CD4-positive, alpha-beta T cell (primary cell): ENCODE measurements around the gene RBM34. TPM values are rescaled to one million over a fixed set of nuclear protein-coding genes. Genes with fewer than 3 reads are reported as not detected.

Source experiments
- ATAC-seq: fragments of 200-7000 bp; cut with Tn5 transposase; one replicate; pipeline ENCODE4 v1.10.0; 2022; ENCODE audit warnings: mild to moderate bottlenecking; ENCODE audit not compliant: poor library complexity
- CTCF ChIA-PET: fragments of 350-600 bp; sonication (Branson Sonifier 250); formaldehyde crosslinking; loops from one replicate; lab custom pipeline; 2021; ENCODE audit warnings: antibody characterized with exemption, inconsistent platforms; lab: Charles Lee
- POLR2A ChIA-PET: fragments of 350-600 bp; sonication (Branson Sonifier 250); formaldehyde crosslinking; loops from one replicate; lab custom pipeline; 2021; ENCODE audit warnings: antibody characterized with exemption, inconsistent platforms; lab: Charles Lee
- DNase-seq, 14 experiments: peaks; one replicate each; pipeline ENCODE4 v3.0.0-alpha.2; 2013 to 2020; ENCODE audit warnings: mixed read lengths in 2 of 14
- H3K27ac ChIP-seq, 2 donors: one replicate each; pipeline versions ENCODE4 v1.5.1 to v1.7.0; 2013; ENCODE audit warnings: low read length in 2 of 2, low read depth in 1 of 2, mild to moderate bottlenecking in 1 of 2
- H3K27me3 ChIP-seq, 2 experiments: 1 replicate in 1 of 2; 2 replicates in 1 of 2; pipeline versions ENCODE4 v1.6.1 to v1.7.0; 2013; ENCODE audit warnings: low read length in 2 of 2, control low read depth in 1 of 2, mild to moderate bottlenecking in 1 of 2, moderate library complexity in 1 of 2; ENCODE audit not compliant: insufficient read depth in 2 of 2, control insufficient read depth in 1 of 2
- H3K36me3 ChIP-seq: one replicate; pipeline ENCODE4 v1.6.1; 2013; ENCODE audit warnings: low read length, control low read depth; ENCODE audit not compliant: insufficient read depth
- H3K4me1 ChIP-seq: one replicate; pipeline ENCODE4 v1.6.1; 2013; ENCODE audit warnings: low read length, control low read depth; ENCODE audit not compliant: insufficient read depth
- H3K4me3 ChIP-seq: one replicate; pipeline ENCODE4 v1.5.1; 2013; ENCODE audit warnings: mild to moderate bottlenecking, low read length, moderate library complexity
- H3K9me3 ChIP-seq, 2 experiments: 1 replicate in 1 of 2; 2 replicates in 1 of 2; pipeline versions ENCODE4 v1.6.1 to v1.7.0; 2013; ENCODE audit warnings: low read length in 2 of 2, mild to moderate bottlenecking in 2 of 2, control low read depth in 1 of 2, moderate library complexity in 1 of 2; ENCODE audit not compliant: control insufficient read depth in 1 of 2, insufficient read depth in 1 of 2
- H3K27ac Mint-ChIP-seq: one replicate; pipeline ENCODE4 v1.8.0; 2020; ENCODE audit warnings: mixed read lengths
- H3K27me3 Mint-ChIP-seq: one replicate; pipeline ENCODE4 v1.8.0; 2021; ENCODE audit warnings: mixed read lengths
- H3K36me3 Mint-ChIP-seq: one replicate; pipeline ENCODE4 v1.8.0; 2021; ENCODE audit warnings: low read depth, mixed read lengths
- H3K4me1 Mint-ChIP-seq: one replicate; pipeline ENCODE4 v1.8.0; 2021; ENCODE audit warnings: low read depth, mixed read lengths
- H3K4me3 Mint-ChIP-seq: one replicate; pipeline ENCODE4 v1.8.0; 2020; ENCODE audit warnings: mild to moderate bottlenecking, mixed read lengths
- H3K9me3 Mint-ChIP-seq: one replicate; pipeline ENCODE4 v1.8.0; 2020; ENCODE audit warnings: mixed read lengths
- intact Hi-C, 2 experiments: fragments of 100-400 bp; cut with DNase I in 1 of 2; cut with micrococcal nuclease in 1 of 2; formaldehyde crosslinking; loops; one replicate each; pipeline versions ENCODE4 v1.15.1 to v1.9.0; 2023 to 2025; cut with DNase I, micrococcal nuclease
- total RNA-seq, 174 experiments: library from RNA in 2 of 174; stranded (reverse) in 2 of 174; gene quantifications; one replicate each; pipeline ENCODE4 v1.2.3 and lab custom pipeline; 2021 to 2026
- TF ChIP-seq, protein P1 (sequence below): fragments of 200-600 bp; IDR thresholded peaks from one replicate; pipeline ENCODE4 v1.8.0; 2022; ENCODE audit warnings: antibody characterized with exemption, mild to moderate bottlenecking

Gene RBM34
- total RNA-seq, 2 experiments from 2014 or later: 195 to 218 TPM

DNA sequence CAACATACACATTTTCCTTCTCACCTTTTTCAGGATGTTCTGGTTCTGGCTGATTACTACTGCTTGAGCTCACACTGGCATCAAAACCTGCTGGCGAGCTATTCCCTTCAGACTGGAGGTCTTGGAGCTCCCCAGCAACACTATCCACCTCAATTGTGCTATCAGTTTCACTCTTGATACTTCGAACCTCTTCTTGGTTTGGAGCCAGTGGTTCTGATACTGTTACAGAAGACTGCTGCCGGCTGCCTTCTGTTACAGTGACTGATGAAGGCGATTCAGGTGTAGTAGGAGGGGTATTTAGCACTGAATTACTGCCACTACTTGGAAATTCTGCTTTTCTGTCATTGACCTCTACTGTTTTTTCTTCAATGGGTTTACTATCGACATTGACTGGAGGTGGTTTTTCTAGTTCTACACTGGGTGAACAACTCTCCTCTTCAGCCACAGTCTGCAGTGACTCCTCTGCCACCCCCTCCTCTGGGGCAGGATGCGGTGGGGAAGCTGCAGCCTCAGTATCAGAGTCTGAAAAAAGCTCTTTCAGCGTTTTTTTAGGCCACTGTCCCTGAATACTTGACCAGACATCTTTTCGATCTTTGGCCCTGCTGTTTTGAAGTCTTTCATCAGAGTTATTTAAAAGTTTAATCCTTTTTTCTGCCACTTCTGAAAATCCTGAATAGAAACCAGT, 20.7 kb upstream of the RBM34 start:
- Histone ChIP-seq H3K4me3 (no peak overlapping the region), H3K4me1 (no peaks in the 10 kb centered on the region), H3K27ac (no peak overlapping the region), H3K36me3 (peaks cover 53% of the 10 kb centered on the region), H3K9me3 (no peaks in the 10 kb centered on the region), H3K27me3 (no peaks in the 10 kb centered on the region)
- Mint-ChIP-seq H3K4me1 (peaks cover 13% of the 10 kb centered on the region), H3K4me3 (no peak overlapping the region), H3K27ac (peak overlapping the region; percentile 42), H3K27me3 (no peaks in the 10 kb centered on the region), H3K9me3 (no peaks in the 10 kb centered on the region), H3K36me3 (peaks cover 85% of the 10 kb centered on the region)
- TF ChIP-seq, protein P1, sequence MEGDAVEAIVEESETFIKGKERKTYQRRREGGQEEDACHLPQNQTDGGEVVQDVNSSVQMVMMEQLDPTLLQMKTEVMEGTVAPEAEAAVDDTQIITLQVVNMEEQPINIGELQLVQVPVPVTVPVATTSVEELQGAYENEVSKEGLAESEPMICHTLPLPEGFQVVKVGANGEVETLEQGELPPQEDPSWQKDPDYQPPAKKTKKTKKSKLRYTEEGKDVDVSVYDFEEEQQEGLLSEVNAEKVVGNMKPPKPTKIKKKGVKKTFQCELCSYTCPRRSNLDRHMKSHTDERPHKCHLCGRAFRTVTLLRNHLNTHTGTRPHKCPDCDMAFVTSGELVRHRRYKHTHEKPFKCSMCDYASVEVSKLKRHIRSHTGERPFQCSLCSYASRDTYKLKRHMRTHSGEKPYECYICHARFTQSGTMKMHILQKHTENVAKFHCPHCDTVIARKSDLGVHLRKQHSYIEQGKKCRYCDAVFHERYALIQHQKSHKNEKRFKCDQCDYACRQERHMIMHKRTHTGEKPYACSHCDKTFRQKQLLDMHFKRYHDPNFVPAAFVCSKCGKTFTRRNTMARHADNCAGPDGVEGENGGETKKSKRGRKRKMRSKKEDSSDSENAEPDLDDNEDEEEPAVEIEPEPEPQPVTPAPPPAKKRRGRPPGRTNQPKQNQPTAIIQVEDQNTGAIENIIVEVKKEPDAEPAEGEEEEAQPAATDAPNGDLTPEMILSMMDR: no peak
- ChIA-PET POLR2A (no interaction called here), CTCF (no interaction called here)
- intact Hi-C loops: loop anchor here in 1 of 2 experiments (5.0 kb wide), 1 partner anchor 36 kb away; no protein-coding TSS in a partner anchor
- ATAC-seq (peak; percentile 24), DNase-seq (peak in 1 of 14 experiments; percentile 11)

DNA sequence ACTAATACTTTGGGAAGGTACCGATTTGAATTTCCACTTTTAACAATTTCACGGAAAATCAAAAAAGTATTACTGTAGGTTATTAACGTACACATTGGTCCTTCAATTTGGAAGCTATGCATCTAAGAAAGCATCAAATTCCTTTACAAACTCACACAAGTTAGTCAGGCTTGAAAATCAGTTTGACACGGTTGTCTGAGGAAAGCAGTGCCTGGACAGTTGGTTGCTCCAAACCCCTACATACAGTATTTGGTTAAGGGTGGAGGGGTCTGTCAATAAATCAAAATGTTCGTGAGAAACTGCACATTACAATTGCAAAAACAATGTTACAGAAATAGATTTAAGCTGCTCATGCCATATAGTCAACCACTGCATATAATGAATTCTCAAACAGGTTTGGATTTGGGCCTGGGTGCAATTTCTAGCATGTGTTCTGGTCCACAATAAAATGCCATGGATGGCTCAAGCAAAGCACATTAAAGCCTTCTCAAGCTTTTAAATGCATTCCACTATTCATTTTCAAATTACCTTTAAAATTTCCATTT, 19.9 kb upstream of the RBM34 start:
- Mint-ChIP-seq H3K9me3 (no peaks in the 10 kb centered on the region), H3K27me3 (no peaks in the 10 kb centered on the region), H3K27ac (peak overlapping the region; percentile 42), H3K4me3 (no peak overlapping the region), H3K36me3 (peaks cover 89% of the 10 kb centered on the region), H3K4me1 (peaks cover 13% of the 10 kb centered on the region)
- intact Hi-C loops: loop anchor here in 1 of 2 experiments (5.0 kb wide), 1 partner anchor 36 kb away; no protein-coding TSS in a partner anchor
- H3K27ac ChIP-seq: no peak overlapping the region
- no peak for ATAC-seq
- DNase-seq: no peak
- ChIA-PET POLR2A (no interaction called here), CTCF (no interaction called here)
- H3K27me3 ChIP-seq: no peaks in the 10 kb centered on the region
- H3K9me3 ChIP-seq: no peaks in the 10 kb centered on the region
- no peaks in the 10 kb centered on the region for H3K4me1 ChIP-seq
- peaks cover 59% of the 10 kb centered on the region for H3K36me3 ChIP-seq
- TF ChIP-seq, protein P1: no peak
- no peak overlapping the region for H3K4me3 ChIP-seq

DNA sequence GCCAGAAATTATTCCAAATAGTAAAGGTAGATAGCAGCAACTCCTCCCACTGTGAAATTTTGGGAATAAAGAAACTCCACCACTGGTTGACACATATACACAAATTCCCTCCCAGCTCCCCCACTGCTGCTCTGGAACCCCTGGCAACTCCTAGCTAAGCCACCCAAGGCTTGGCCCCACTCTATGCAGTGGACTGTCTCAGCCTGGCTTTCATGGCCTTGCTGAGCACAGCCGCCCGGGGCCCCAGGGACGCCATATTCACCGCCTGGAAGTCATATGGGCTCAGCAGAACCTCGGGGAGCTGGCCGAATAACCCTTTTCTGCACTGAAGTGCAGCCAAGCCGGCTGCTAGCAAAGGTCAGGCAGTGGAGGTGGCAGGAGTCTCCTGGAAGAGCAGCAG, 15.4 kb upstream of the RBM34 start:
- no peaks in the 10 kb centered on the region for H3K27me3 Mint-ChIP-seq
- peaks cover 94% of the 10 kb centered on the region for H3K36me3 Mint-ChIP-seq
- ChIA-PET CTCF (no interaction called here), POLR2A (no interaction called here)
- TF ChIP-seq, protein P1: no peak
- Histone ChIP-seq H3K36me3 (peaks cover 75% of the 10 kb centered on the region), H3K27ac (no peak overlapping the region), H3K27me3 (no peaks in the 10 kb centered on the region), H3K9me3 (no peaks in the 10 kb centered on the region), H3K4me3 (no peak overlapping the region), H3K4me1 (no peaks in the 10 kb centered on the region)
- H3K4me1 Mint-ChIP-seq: peaks cover 4% of the 10 kb centered on the region
- DNase-seq: no peak
- H3K9me3 Mint-ChIP-seq: no peaks in the 10 kb centered on the region
- no peak overlapping the region for H3K27ac Mint-ChIP-seq
- intact Hi-C loops: no loop called here
- H3K4me3 Mint-ChIP-seq: no peak overlapping the region
- no peak for ATAC-seq
